Natural killer cell (primary cell): Measurements from ENCODE around the gene VCL. TPM values are rescaled to one million over a fixed set of nuclear protein-coding genes. Genes with fewer than 3 reads are reported as not detected.
A peak's percentile ranks its signal among the peaks of the same experiment; 100 is the strongest.

Experiments used
- ATAC-seq, 3 donors: fragments of 150-1000 bp in 2 of 3; fragments of 200-7000 bp in 1 of 3; cut with Tn5 transposase; 1 replicate in 1 of 3; 2 replicates in 2 of 3; pipeline ENCODE4 v1.10.0; 2021; ENCODE audit warnings: mild to moderate bottlenecking in 2 of 3, moderate library complexity in 2 of 3
- DNase-seq, 2 donors: peaks; one replicate each; pipeline versions ENCODE4 v3.0.0 to v3.0.0-alpha.2; 2013 to 2021; ENCODE audit warnings: mixed read lengths in 1 of 2
- H3K27ac ChIP-seq: one replicate; pipeline ENCODE4 v1.5.1; 2013; ENCODE audit warnings: mild to moderate bottlenecking, low read length
- H3K27me3 ChIP-seq: one replicate; pipeline ENCODE4 v1.6.1; 2013; ENCODE audit warnings: low read length; ENCODE audit not compliant: control insufficient read depth, insufficient read depth
- H3K36me3 ChIP-seq: one replicate; pipeline ENCODE4 v1.6.1; 2013; ENCODE audit warnings: low read length; ENCODE audit not compliant: control insufficient read depth, insufficient read depth
- H3K4me1 ChIP-seq: one replicate; pipeline ENCODE4 v1.6.1; 2013; ENCODE audit warnings: low read length; ENCODE audit not compliant: control insufficient read depth, insufficient read depth
- H3K4me3 ChIP-seq: one replicate; pipeline ENCODE4 v1.5.1; 2013; ENCODE audit warnings: low read length
- H3K9me3 ChIP-seq: one replicate; pipeline ENCODE4 v1.6.1; 2013; ENCODE audit warnings: low read length; ENCODE audit not compliant: control insufficient read depth, insufficient read depth
- H3K27ac Mint-ChIP-seq, 2 donors: one replicate each; pipeline ENCODE4 v1.8.0; 2022; ENCODE audit warnings: mild to moderate bottlenecking in 2 of 2, mixed read lengths in 2 of 2, moderate library complexity in 1 of 2
- H3K27me3 Mint-ChIP-seq, 2 donors: one replicate each; pipeline ENCODE4 v1.8.0; 2022; ENCODE audit warnings: low read depth in 2 of 2, mixed read lengths in 2 of 2
- H3K36me3 Mint-ChIP-seq: one replicate; pipeline ENCODE4 v1.8.0; 2022; ENCODE audit warnings: mixed read lengths
- H3K4me1 Mint-ChIP-seq, 2 donors: one replicate each; pipeline ENCODE4 v1.8.0; 2022; ENCODE audit warnings: mixed read lengths in 2 of 2
- H3K4me3 Mint-ChIP-seq: one replicate; pipeline ENCODE4 v1.8.0; 2022; ENCODE audit warnings: mild to moderate bottlenecking, moderate library complexity, mixed read lengths
- H3K9me3 Mint-ChIP-seq, 2 donors: one replicate each; pipeline ENCODE4 v1.8.0; 2022; ENCODE audit warnings: mixed read lengths in 2 of 2
- CTCF ChIP-seq: fragments of 200-600 bp; IDR thresholded peaks from one replicate; pipeline ENCODE4 v1.8.0; 2022; ENCODE audit warnings: antibody characterized with exemption
- WGBS: methylation state at CpG from one replicate; pipeline ENCODE4 v1.1.7; 2013; ENCODE audit warnings: missing lambda C conversion rate; ENCODE audit not compliant: insufficient coverage; 5-methylcytosine and 5-hydroxymethylcytosine counted together
- intact Hi-C: fragments of 100-400 bp; cut with micrococcal nuclease; formaldehyde crosslinking; loops from one replicate; pipeline ENCODE4 v1.14.2; 2022
- total RNA-seq, 4 donors: library from RNA; stranded (reverse); fragments of 120-200 nt in 1 of 4; gene quantifications; one replicate each; pipeline versions ENCODE4 v1.2.3 to v1.2.4, GENCODE V29; 2013 to 2022

Gene VCL
- total RNA-seq, 3 donors from 2014 or later (not counting 1 experiment from before 2014, with no cell fraction given), result 121 to 145 (median 122) TPM

GRCh38 chr10:74032900-74033655 lies 35.2 kb downstream of the VCL start:
- H3K4me1 Mint-ChIP-seq, result peaks cover 62 to 67% of the 10 kb centered on the region in 2 donors
- peaks cover 2% of the 10 kb centered on the region for H3K36me3 ChIP-seq
- no peaks in the 10 kb centered on the region for H3K9me3 Mint-ChIP-seq
- TF ChIP-seq CTCF, result no peak
- peak overlapping the region; percentile 58 to 75 for H3K27ac Mint-ChIP-seq
- H3K4me3 ChIP-seq, result no peak overlapping the region
- H3K27ac ChIP-seq, result no peak overlapping the region
- H3K27me3 ChIP-seq, result no peaks in the 10 kb centered on the region
- H3K4me3 Mint-ChIP-seq, result no peak overlapping the region
- intact Hi-C loops, result no loop called here
- no peaks in the 10 kb centered on the region for H3K36me3 Mint-ChIP-seq
- DNase-seq (no peak), ATAC-seq (no peak)
- no peaks in the 10 kb centered on the region for H3K27me3 Mint-ChIP-seq
- WGBS, result 96% methylated on average over 3 of the region's 3 CpGs
- H3K4me1 ChIP-seq, result no peaks in the 10 kb centered on the region
- no peaks in the 10 kb centered on the region for H3K9me3 ChIP-seq

GRCh38 chr10:74033702-74034101 lies 35.8 kb downstream of the VCL start:
- Histone ChIP-seq H3K27ac (no peak overlapping the region), H3K4me1 (no peaks in the 10 kb centered on the region), H3K4me3 (no peak overlapping the region), H3K36me3 (peaks cover 2% of the 10 kb centered on the region), H3K9me3 (no peaks in the 10 kb centered on the region), H3K27me3 (no peaks in the 10 kb centered on the region)
- no peak for ATAC-seq
- no peak for TF ChIP-seq CTCF
- Mint-ChIP-seq H3K27me3 (no peaks in the 10 kb centered on the region), H3K9me3 (no peaks in the 10 kb centered on the region), H3K36me3 (no peaks in the 10 kb centered on the region), H3K27ac (peak overlapping the region; percentile 58 to 75), H3K4me1 (peaks cover 62 to 67% of the 10 kb centered on the region in 2 donors), H3K4me3 (no peak overlapping the region)
- DNase-seq, result no peak
- intact Hi-C loops, result no loop called here
- WGBS, result 96% methylated on average over 1 of the region's 1 CpG

DNA sequence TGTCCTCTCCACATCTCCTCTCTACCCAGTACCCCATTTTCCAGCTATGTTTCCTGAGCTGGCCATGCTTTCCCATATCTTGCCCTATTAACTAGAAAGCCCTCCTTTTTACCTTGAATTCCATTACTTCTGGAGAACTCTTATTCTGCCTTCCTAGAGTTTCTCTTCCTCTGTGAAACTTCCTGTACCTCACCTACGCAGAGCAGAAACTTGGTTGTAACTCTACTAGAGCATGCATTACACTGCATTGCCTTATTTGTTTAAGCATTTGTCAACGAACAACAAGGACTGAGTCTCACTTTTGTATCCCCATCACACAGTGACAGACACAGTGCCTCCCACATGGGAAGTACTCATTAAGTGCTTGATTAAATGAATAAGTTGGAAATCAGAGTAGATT lies 36.4 kb downstream of the VCL start:
- Mint-ChIP-seq H3K4me3 (no peak overlapping the region), H3K9me3 (no peaks in the 10 kb centered on the region), H3K4me1 (peaks cover 66 to 69% of the 10 kb centered on the region in 2 donors), H3K36me3 (no peaks in the 10 kb centered on the region), H3K27ac (peak overlapping the region; percentile 58 to 75), H3K27me3 (no peaks in the 10 kb centered on the region)
- no peak for TF ChIP-seq CTCF
- 69% methylated on average over 2 of the region's 2 CpGs for WGBS
- H3K27me3 ChIP-seq, result no peaks in the 10 kb centered on the region
- H3K4me3 ChIP-seq, result no peak overlapping the region
- H3K36me3 ChIP-seq, result peaks cover 2% of the 10 kb centered on the region
- ATAC-seq (no peak), DNase-seq (no peak)
- peak overlapping the region; percentile 43 for H3K27ac ChIP-seq
- peaks cover 1% of the 10 kb centered on the region for H3K4me1 ChIP-seq
- no peaks in the 10 kb centered on the region for H3K9me3 ChIP-seq
- intact Hi-C loops, result no loop called here

DNA sequence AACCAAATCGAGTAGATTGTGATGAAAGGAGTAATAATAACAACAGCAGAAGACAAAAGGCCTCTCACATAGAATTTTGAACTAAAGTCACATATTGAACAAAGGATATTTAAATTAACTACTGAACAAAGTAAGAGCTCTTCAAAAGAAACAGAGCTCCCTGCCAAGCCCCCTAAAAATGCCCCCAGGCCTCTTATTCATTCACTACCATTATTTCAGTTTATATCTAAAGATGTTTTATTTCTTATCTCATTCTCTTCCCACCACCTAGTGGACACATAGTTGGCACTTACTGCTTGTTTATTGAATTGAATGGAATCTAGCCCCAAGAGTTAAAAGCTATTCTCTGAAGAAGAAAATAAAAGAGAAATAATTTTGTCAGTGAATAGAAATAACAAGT lies 37.4 kb downstream of the VCL start:
- ATAC-seq (no peak), DNase-seq (peak in 1 of 2 donors; percentile 50)
- no peak for TF ChIP-seq CTCF
- Histone ChIP-seq H3K4me1 (peaks cover 4% of the 10 kb centered on the region), H3K27ac (no peak overlapping the region), H3K9me3 (no peaks in the 10 kb centered on the region), H3K36me3 (peaks cover 2% of the 10 kb centered on the region), H3K27me3 (no peaks in the 10 kb centered on the region), H3K4me3 (no peak overlapping the region)
- no peaks in the 10 kb centered on the region for H3K36me3 Mint-ChIP-seq
- no peaks in the 10 kb centered on the region for H3K9me3 Mint-ChIP-seq
- H3K27me3 Mint-ChIP-seq, result no peaks in the 10 kb centered on the region
- H3K27ac Mint-ChIP-seq, result peak overlapping the region; percentile 58 to 75
- H3K4me1 Mint-ChIP-seq, result peaks cover 69% of the 10 kb centered on the region in 2 donors
- no CpG with 5 or more reads among the region's 1 CpG for WGBS
- H3K4me3 Mint-ChIP-seq, result no peak overlapping the region
- intact Hi-C loops, result no loop called here
